ENCODE data around the gene APLF.

- TF ChIP-seq, protein P1, sequence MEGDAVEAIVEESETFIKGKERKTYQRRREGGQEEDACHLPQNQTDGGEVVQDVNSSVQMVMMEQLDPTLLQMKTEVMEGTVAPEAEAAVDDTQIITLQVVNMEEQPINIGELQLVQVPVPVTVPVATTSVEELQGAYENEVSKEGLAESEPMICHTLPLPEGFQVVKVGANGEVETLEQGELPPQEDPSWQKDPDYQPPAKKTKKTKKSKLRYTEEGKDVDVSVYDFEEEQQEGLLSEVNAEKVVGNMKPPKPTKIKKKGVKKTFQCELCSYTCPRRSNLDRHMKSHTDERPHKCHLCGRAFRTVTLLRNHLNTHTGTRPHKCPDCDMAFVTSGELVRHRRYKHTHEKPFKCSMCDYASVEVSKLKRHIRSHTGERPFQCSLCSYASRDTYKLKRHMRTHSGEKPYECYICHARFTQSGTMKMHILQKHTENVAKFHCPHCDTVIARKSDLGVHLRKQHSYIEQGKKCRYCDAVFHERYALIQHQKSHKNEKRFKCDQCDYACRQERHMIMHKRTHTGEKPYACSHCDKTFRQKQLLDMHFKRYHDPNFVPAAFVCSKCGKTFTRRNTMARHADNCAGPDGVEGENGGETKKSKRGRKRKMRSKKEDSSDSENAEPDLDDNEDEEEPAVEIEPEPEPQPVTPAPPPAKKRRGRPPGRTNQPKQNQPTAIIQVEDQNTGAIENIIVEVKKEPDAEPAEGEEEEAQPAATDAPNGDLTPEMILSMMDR (IDR thresholded peaks at IDR 0.05; ENCODE audit: insufficient read depth, low read length, poor library complexity, severe bottlenecking): no peak
- TF ChIP-seq EZH2phosphoT487 (conservative IDR thresholded peaks at IDR 0.05; ENCODE audit: low read length): no peak
Measured at GRCh38 chr2:68565273-68565672, 97.9 kb downstream of the APLF start.
